GM19043 (cell line): ENCODE measurements around the gene CYP51A1.
"Not testable (repeated sequence)": the region's sequence is repeated elsewhere in the genome, so short reads cannot be mapped to it uniquely, and the experiment has no call there.

ENCODE experiments used
- ATAC-seq: cut with Tn5 transposase; IDR thresholded peaks from one replicate; pipeline ENCODE4 v1.9.1; 2021; ENCODE audit warnings: low read depth; ENCODE audit not compliant: unreplicated experiment

Gene CYP51A1

DNA sequence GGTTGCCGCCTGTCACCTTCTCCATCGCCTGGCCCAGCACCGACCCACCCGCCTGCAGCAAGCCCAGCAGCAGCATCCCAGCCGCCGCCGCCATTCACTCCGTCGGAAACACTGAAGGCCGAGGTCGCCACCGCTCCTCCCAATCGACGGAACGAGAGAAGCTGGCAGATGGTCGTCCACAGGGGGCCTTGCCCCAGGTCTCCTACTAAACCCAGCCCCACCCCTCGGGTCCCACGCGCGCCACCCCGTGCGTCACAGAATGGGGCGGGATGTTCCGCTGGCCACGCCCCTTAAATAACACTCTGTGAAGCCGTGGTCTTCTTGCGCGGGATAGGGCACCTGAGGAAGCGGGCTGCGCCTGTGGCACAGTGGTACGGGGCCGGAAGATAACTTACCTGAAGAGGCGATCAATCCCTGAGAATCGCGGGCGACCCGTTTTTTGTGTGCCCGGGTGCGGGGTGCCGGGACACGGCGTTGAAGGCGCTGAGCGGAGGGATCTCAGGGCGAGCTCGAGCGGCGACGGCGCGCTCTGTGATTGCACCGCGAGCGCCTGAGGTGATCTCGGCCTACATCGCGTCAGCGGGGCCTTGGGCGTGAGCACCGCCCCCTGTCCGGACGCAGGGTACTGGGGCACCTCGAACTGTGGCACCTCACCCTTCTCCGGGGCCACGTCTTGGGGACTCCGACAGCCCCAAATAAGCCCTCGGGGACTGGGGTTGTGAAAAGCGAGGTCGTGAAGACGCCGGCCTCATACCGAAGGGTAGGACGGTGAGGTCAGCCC is at the start of gene CYP51A1:
Gene CYP51A1 (minus strand): TSS at position 207 of the 781 bp plus-strand sequence. CDS start 113 bp downstream, at position 94.
- ATAC-seq, result peak; percentile 85

DNA sequence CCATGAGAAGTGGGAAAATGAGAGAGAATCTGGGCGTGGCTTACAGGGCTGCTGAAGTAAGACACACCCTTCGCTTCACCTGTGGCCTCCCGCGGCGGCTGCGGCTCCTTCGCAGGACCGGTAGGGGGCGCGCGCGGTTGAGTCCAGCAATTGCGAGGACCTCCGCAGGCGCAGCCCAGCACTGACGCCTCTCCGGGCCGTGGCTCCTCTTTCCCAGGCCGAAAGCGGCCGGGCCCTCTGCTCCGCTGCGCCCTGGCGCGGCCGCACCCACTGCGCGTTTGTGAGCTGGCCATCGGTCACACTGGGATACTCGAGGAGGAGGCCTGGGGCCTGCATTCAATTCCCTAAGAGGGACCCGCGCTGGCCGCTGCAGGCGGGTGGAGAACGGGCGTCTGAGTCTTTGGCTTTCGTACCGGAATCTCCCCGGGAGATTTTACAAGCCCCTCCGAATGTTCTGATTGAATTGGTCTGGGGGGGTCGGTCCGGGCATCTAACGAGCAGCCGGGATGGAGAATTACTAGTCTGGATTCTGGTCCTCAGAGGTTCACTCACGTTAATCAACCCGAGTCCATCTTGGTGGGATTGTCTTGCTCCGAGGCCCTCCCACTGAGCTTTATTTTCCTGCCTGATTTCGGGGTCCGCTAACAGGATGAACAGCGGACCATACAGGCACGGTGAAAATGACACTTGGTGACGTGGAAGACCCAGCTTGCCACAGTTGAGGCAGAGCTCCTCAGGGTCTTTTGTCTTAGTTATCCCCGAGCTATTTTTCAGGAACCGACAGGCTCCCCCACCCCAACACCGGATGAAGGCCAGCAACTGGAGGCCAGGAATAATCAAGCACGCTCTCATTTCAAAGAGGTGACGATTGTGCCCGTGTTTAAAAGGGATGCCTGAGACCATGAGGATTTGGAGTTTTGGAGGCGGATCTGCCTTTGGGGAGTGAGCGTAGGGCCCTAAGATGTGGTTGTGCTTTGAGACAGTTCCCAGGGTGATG is 44.9 kb upstream of the CYP51A1 start, which contains the start of gene LRRD1:
Gene LRRD1 (minus strand): TSS at position 215 of the 997 bp plus-strand sequence. CDS start 13,940 bp downstream, outside the sequence.
- ATAC-seq, result peak; percentile 99

DNA sequence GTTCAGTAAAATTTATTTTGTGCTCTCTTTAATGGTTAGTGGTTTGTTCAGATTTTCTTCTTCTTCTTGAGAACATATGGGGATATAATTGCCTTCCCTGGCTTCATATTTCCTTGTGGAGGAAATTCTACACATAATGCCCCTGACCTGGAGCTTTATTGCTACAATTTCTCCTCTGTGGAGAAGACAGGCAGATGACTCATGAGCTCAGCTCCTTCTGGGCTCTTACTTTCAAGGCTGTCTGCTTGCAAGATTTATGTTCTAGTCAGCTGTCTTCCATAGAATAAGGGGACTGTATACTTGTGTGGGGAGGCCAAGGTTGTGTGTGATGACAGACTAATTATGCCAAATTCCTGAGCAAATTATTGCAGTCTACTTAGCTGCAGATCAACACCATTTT is 43.1 kb upstream of the CYP51A1 start:
- no peak for ATAC-seq

DNA sequence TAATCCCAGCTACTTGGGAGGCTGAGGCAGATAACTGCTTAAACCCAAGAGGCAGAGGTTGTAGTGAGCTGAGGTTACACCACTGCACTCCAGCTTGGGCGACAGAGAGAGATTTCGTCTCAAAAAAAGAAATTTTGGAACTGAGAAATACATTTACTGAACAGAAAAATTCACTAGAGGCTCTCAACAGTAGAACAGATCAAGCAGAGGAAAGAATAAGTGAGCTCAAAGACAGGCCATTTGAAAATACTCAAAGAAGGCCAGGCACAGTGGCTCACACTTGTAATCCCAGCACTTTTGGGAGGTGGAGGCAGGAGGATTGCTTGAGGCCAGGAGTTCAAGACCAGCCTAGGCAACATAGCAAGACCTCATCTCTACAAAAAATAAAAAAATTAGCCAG is 35.3 kb upstream of the CYP51A1 start:
- not testable (repeated sequence) for ATAC-seq

GRCh38 chr7:92161271-92161670 is 27.0 kb upstream of the CYP51A1 start:
- no peak for ATAC-seq

- no peak for ATAC-seq
These were observed 24.6 kb upstream of the CYP51A1 start for GRCh38 chr7:92158660-92159575.

- ATAC-seq, result no peak
These were observed 22.7 kb upstream of the CYP51A1 start for GRCh38 chr7:92156990-92157389.

DNA sequence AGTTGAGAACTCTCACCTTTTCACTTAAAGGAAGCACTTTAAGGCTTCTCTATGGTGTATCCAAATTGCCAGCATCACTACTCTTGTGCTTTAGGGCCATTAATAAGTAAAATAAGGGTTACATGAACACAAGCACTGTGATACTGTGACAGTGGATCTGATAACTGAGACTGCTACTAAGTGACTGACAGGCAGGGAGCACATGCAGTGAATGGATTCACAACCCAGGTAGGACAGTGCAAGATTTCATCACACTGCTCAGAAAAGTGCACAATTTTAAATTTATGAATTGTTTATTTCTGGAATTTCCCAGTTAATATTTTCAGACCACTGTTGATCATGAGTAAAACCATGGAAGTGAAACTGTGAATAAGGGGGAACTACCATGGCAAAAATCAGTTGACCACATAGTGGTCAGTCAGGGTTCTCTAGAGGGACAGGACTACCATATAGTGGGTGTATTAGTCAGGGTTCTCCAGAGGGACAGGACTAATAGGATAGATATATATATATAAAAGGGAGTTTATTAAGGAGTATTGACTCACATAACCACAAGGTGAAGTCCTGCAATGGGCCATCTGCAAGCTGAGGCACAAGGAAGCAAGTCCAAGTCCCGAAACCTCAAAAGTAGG is 20.9 kb upstream of the CYP51A1 start:
- ATAC-seq, result no peak

DNA sequence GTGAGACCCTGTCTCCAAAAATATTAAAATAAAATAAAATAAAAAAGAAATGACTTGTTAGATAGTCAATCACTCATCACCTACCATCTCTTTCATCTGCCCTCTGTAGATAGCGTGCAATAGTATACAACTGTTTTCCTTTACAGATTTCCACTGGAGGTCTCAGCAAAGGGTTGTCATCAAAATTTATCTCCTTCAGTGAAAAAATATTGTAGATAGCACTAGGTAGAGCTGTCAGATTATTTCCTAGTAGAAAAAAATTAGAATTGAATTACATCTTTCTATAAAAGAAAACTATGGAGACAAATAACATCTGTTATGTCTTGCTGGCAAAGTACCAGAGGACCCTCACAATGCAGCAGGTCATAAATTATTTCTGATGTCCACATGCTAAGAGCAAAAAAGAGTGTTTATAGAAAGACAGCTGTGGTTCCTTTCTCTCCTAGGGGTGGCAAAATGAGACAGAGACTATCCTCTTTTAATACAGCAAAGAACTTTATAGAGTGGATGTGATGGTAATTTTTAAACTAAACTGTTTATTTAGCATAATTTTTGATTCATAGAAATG is 16.3 kb upstream of the CYP51A1 start:
- ATAC-seq, result no peak

GRCh38 chr7:92149736-92150239 is 15.5 kb upstream of the CYP51A1 start:
- no peak for ATAC-seq

GRCh38 chr7:92143192-92143880 is 9.1 kb upstream of the CYP51A1 start:
- ATAC-seq, result not testable (repeated sequence)

DNA sequence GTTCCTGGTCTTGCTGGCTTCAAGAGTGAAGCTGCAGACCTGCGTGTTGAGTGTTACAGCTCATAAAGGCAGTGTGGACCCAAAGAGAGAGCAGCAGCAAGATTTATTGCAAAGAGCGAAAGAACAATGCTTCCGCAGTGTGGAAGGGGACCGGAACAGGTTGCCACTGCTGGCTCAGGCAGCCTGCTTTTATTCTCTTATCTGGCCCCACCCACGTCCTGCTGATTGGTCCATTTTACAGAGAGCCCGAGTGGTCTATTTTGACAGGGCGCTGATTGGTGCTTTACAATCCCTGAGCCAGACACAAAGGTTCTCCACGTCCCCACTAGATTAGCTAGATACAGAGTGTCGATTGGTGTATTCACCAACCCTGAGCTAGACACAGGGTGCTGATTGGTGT is 8.5 kb upstream of the CYP51A1 start:
- not testable (repeated sequence) for ATAC-seq

- ATAC-seq, result no peak
These were observed 6.9 kb upstream of the CYP51A1 start for GRCh38 chr7:92141161-92141560.

DNA sequence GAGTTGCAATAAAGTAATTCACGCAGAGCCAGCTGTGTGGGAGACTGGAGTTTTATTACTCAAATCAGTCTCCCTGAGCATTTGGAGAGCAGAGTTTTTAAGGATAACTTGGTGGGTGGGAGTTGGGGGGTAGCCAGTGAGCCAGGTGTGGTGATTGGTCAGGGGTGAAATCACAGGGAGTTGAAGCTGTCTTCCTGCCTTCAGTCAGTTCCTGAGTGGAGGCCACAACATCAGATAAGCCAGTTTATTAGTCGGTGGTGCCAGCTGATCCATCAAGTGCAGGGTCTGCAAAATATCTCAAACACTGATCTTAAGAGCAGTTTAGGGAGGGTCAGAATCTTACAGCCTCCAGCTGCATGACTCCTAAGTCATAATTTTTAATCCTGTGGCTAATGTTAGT is 3.3 kb upstream of the CYP51A1 start:
- ATAC-seq, result no peak

DNA sequence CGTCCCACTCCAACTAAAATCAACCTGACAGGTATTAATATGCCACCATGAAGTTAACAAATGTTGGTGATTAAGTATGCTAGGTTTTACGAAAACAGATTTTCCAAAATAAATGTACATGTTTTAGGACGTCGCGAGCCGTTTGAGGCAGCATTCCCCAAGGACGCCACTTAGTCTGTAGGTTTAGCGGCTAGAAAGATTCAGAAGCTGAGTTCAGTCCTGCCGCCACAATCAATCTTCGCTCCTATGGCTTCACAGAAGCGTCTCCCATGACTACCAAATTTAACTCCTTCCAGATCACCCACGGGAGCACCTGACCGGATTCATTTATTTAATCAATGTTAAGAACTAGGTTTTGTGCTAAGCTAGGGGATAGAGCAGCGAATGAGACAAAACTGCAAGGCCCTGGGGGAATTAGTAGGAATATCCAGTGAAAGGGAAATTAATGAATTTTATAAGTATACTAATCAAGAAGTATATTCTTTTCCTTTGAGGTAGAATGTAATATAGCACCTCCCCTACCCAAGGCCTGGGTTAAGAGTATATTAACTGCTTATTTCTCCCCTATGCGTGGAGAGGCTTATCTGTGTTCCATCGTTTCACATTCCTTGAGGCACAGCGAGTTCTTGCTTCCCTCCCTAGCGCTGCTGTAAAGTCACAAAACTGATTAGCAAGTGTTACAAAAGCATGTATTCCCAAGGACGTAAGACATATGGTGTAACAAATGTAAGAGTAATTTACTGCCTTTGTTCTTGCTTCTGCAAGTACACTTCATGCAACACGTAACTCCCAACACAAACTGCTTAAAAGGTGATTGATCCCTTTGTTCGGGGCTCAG is 994 bp upstream of the CYP51A1 start:
- no peak for ATAC-seq

GRCh38 chr7:92133737-92134270 is 473 bp downstream of the CYP51A1 start:
- ATAC-seq, result peak; percentile 19

- peak; percentile 12 for ATAC-seq
These were observed 1.0 kb downstream of the CYP51A1 start for GRCh38 chr7:92133133-92133736.
